Umbilical cord (tissue), 2 donors: Measurements from ENCODE around the gene SMC3. TPM values are rescaled to one million over a fixed set of nuclear protein-coding genes. Genes with fewer than 3 reads are reported as not detected.
A peak's percentile ranks its signal among the peaks of the same experiment; 100 is the strongest.
"Not testable (repeated sequence)": the region's sequence is repeated elsewhere in the genome, so short reads cannot be mapped to it uniquely, and the experiment has no call there.

Source experiments
- DNase-seq: peaks from one replicate; pipeline ENCODE4 v3.0.0-alpha.2; 2015; ENCODE audit warnings: low spot score
- total RNA-seq: library from RNA; depleted of rRNA; stranded (reverse); fragments of >200 nt; gene quantifications from one replicate; pipeline ENCODE4 v1.2.3, GENCODE V29; 2014; ENCODE audit warnings: low replicate concordance; ENCODE audit not compliant: insufficient read depth

SMC3 gene
- total RNA-seq, 1 donor from 2014 or later, result 32.3 TPM

GRCh38 chr10:110576220-110576619 lies 8.7 kb downstream of the SMC3 start:
- DNase-seq, result peak; percentile 5

GRCh38 chr10:110577056-110577455 lies 9.6 kb downstream of the SMC3 start:
- peak; percentile 85 for DNase-seq

- DNase-seq, result peak; percentile 5
Observed at GRCh38 chr10:110584006-110584405, 16.5 kb downstream of the SMC3 start.

- no peak for DNase-seq
Observed at GRCh38 chr10:110591760-110592159, 24.3 kb downstream of the SMC3 start.

- no peak for DNase-seq
Observed at GRCh38 chr10:110597476-110597875, 30.0 kb downstream of the SMC3 start.

- peak; percentile 42 for DNase-seq
Observed at GRCh38 chr10:110600487-110601101, 33.1 kb downstream of the SMC3 start.

- DNase-seq, result peak; percentile 15
Observed at GRCh38 chr10:110601581-110601980, 34.1 kb downstream of the SMC3 start.

GRCh38 chr10:110608087-110608486 lies 40.6 kb downstream of the SMC3 start:
- no peak for DNase-seq

GRCh38 chr10:110609605-110610004 lies 42.1 kb downstream of the SMC3 start:
- DNase-seq, result no peak

- DNase-seq, result peak; percentile 77
Observed at GRCh38 chr10:110610308-110610774, 42.8 kb downstream of the SMC3 start.

GRCh38 chr10:110610781-110611180 lies 43.3 kb downstream of the SMC3 start:
- DNase-seq, result not testable (repeated sequence)

- no peak for DNase-seq
Observed at GRCh38 chr10:110612087-110612486, 44.6 kb downstream of the SMC3 start.

- no peak for DNase-seq
Observed at GRCh38 chr10:110612629-110613028, 45.1 kb downstream of the SMC3 start.

- DNase-seq, result no peak
Observed at GRCh38 chr10:110613341-110613995, 46.0 kb downstream of the SMC3 start.

- no peak for DNase-seq
Observed at GRCh38 chr10:110613996-110614495, 46.6 kb downstream of the SMC3 start.

GRCh38 chr10:110615057-110615747 lies 47.7 kb downstream of the SMC3 start:
- no peak for DNase-seq

- no peak for DNase-seq
Observed at GRCh38 chr10:110616493-110617033, 49.1 kb downstream of the SMC3 start.

- no peak for DNase-seq
Observed at GRCh38 chr10:110617425-110618229, 50.1 kb downstream of the SMC3 start.

- no peak for DNase-seq
Observed at GRCh38 chr10:110618230-110618610, 50.7 kb downstream of the SMC3 start.

GRCh38 chr10:110619514-110620397 lies 52.3 kb downstream of the SMC3 start:
- no peak for DNase-seq

- no peak for DNase-seq
Observed at GRCh38 chr10:110620398-110620719, 52.9 kb downstream of the SMC3 start.
